ENCODE measurements around the gene SOCS7. TPM values are rescaled to one million over a fixed set of nuclear protein-coding genes. Genes with fewer than 3 reads are reported as not detected.

The SOCS7 gene
- 36.2 and 40.2 TPM in 2 replicates for total RNA-seq

GRCh38 chr17:38351412-38352222, at the start of gene SOCS7:
SOCS7 (plus strand) TSS chr17:38351844; CDS start chr17:38352053, 209 bp downstream.

GRCh38 chr17:38343608-38344419, 7.8 kb upstream of the SOCS7 start, which contains the start of gene GPR179:
GPR179 (minus strand) TSS chr17:38343956; CDS start chr17:38343789, 167 bp downstream.

GRCh38 chr17:38428112-38428642, 76.5 kb downstream of the SOCS7 start, which contains the start of gene ARHGAP23:
ARHGAP23 (plus strand) TSS chr17:38428464; CDS start chr17:38428486, 22 bp downstream.

Other genes with a start within 250 kb of the SOCS7 start
- not detected in 2 replicates for gene TBC1D3E, start 223.9 kb upstream of the SOCS7 start, total RNA-seq
- not detected in 2 replicates for gene TBC1D3, start 159.3 kb upstream of the SOCS7 start, total RNA-seq
- gene MRPL45, start 54.7 kb upstream of the SOCS7 start, total RNA-seq: 26.8 and 33.8 TPM in 2 replicates
- gene GPR179, start 7.9 kb upstream of the SOCS7 start, total RNA-seq: under 0.01 and 0.14 TPM in 2 replicates
- 21.2 and 74.5 TPM in 2 replicates for gene ARHGAP23, start 76.6 kb downstream of the SOCS7 start, total RNA-seq

Data from nasal cavity respiratory epithelium epithelial cell of viscerocranial mucosa (primary cell).